Measurements from ENCODE around the gene TMEM50B.

The TMEM50B gene

DNA sequence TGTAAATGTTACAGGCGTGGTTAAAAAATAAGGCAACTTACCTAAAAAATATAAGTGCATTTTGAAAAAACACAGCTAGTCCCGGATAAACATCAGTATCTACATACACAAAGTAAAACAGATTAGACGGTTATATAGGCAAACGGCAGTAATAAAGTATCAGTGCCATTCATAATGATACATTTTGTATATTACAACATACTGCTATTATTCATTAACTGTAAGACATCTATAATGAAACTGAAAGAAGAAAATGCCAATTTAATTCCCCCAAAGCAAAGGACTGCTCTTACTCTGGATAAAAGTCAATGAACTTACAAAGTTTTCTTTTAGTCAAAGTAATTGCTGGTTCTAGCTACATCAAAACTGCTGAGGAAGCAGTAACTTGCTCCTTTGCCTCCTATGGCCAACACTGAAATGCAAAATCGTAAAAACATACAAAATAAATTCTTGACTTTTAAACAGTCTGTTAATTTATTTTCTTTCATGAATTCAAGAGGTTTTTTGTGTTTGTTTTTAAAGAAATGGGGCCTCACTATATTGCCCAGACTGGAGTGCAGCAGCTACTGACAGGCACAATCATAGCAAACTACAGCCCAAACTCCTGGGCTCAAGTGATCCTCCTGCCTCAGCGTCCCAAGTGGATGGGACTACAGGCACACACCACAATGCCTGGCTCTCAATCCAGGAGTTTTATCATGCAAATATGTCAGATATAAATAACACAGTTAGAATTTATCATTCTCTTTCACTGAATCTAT lies 23.9 kb downstream of the TMEM50B start:
- Histone ChIP-seq H3K27ac (replicated peaks) (no peak overlapping the region), H3K27me3 (ENCODE audit: insufficient read depth, poor library complexity, severe bottlenecking) (no peaks in the 10 kb centered on the region), H3K4me3 (replicated peaks; ENCODE audit: insufficient read depth, low read length) (no peak overlapping the region)
- no peak for DNase-seq (ENCODE audit: low read depth in 1 of 2, low spot score in 1 of 2)
- TF ChIP-seq SPI1 (IDR thresholded peaks at IDR 0.05; ENCODE audit: borderline replicate concordance, low read depth) (no peak), GABPA (IDR thresholded peaks at IDR 0.05; ENCODE audit: low read depth) (no peak), REST (IDR thresholded peaks at IDR 0.05; ENCODE audit: insufficient replicate concordance, low read depth) (no peak), POLR2AphosphoS5 (IDR thresholded peaks at IDR 0.05; ENCODE audit: low read depth) (no peak)
- TF ChIP-seq, protein P1, sequence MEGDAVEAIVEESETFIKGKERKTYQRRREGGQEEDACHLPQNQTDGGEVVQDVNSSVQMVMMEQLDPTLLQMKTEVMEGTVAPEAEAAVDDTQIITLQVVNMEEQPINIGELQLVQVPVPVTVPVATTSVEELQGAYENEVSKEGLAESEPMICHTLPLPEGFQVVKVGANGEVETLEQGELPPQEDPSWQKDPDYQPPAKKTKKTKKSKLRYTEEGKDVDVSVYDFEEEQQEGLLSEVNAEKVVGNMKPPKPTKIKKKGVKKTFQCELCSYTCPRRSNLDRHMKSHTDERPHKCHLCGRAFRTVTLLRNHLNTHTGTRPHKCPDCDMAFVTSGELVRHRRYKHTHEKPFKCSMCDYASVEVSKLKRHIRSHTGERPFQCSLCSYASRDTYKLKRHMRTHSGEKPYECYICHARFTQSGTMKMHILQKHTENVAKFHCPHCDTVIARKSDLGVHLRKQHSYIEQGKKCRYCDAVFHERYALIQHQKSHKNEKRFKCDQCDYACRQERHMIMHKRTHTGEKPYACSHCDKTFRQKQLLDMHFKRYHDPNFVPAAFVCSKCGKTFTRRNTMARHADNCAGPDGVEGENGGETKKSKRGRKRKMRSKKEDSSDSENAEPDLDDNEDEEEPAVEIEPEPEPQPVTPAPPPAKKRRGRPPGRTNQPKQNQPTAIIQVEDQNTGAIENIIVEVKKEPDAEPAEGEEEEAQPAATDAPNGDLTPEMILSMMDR (IDR thresholded peaks at IDR 0.05; ENCODE audit: insufficient read depth, low read length): no peak

DNA sequence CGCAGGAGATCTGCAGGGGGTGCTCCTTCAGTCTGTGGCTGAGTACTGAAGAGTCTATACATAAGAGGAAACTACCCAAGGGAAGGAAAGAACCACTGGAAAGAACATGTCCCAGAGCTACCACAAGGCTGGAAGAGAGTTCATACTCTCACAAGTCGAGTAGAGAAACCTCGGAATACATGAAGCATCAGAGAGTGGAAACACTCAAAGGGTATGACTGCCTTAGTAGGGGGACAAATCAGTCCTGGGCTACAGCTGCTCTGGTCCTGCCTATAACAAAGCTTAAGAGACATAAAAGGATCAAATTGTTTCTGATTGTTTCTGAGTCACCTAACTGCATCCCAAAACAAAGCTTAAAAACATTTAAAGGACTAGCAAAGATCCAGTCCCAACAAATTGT lies 27.4 kb downstream of the TMEM50B start:
- Histone ChIP-seq H3K27me3 (ENCODE audit: insufficient read depth, poor library complexity, severe bottlenecking) (no peaks in the 10 kb centered on the region), H3K27ac (replicated peaks) (no peak overlapping the region), H3K4me3 (replicated peaks; ENCODE audit: insufficient read depth, low read length) (no peak overlapping the region)
- no peak for DNase-seq (ENCODE audit: low read depth in 1 of 2, low spot score in 1 of 2)
- TF ChIP-seq REST (IDR thresholded peaks at IDR 0.05; ENCODE audit: insufficient replicate concordance, low read depth) (no peak), POLR2AphosphoS5 (IDR thresholded peaks at IDR 0.05; ENCODE audit: low read depth) (no peak), SPI1 (IDR thresholded peaks at IDR 0.05; ENCODE audit: borderline replicate concordance, low read depth) (no peak)
- TF ChIP-seq, protein P1 (IDR thresholded peaks at IDR 0.05; ENCODE audit: insufficient read depth, low read length): no peak

- Histone ChIP-seq H3K27me3 (ENCODE audit: insufficient read depth, poor library complexity, severe bottlenecking) (no peaks in the 10 kb centered on the region), H3K27ac (replicated peaks) (no peak overlapping the region), H3K4me3 (replicated peaks; ENCODE audit: insufficient read depth, low read length) (no peak overlapping the region)
- no peak for DNase-seq (ENCODE audit: low read depth in 1 of 2, low spot score in 1 of 2)
- no peak for TF ChIP-seq GABPA (IDR thresholded peaks at IDR 0.05; ENCODE audit: low read depth)
- no peak for TF ChIP-seq SPI1 (IDR thresholded peaks at IDR 0.05; ENCODE audit: borderline replicate concordance, low read depth)
- no peak for TF ChIP-seq REST (IDR thresholded peaks at IDR 0.05; ENCODE audit: insufficient replicate concordance, low read depth)
- TF ChIP-seq POLR2AphosphoS5 (IDR thresholded peaks at IDR 0.05; ENCODE audit: low read depth): no peak
- TF ChIP-seq, protein P1 (IDR thresholded peaks at IDR 0.05; ENCODE audit: insufficient read depth, low read length): no peak
These were observed 28.1 kb downstream of the TMEM50B start for GRCh38 chr21:33451634-33452071.
